OCI-LY1 (cell line): ENCODE data around the gene SPATA13.

Experiments
- H2AFZ ChIP-seq: fragments of 200-600 bp; sonication (generic), shearing (Covaris generic); 2 replicates; pipeline ENCODE4 v1.6.0; 2014; ENCODE audit warnings: antibody characterized with exemption, mild to moderate bottlenecking, low read length
- H3F3A ChIP-seq: fragments of 200-600 bp; sonication (generic), shearing (Covaris generic); 2 replicates; pipeline ENCODE4 v1.6.0; 2014; ENCODE audit warnings: mild to moderate bottlenecking, antibody characterized with exemption, low read length, moderate library complexity; ENCODE audit not compliant: insufficient read depth
- H3K27ac ChIP-seq: fragments of 200-600 bp; sonication (generic); 2 replicates; pipeline ENCODE4 v1.5.1; 2014; ENCODE audit warnings: low read length, mixed run types, mild to moderate bottlenecking, low read depth; ENCODE audit not compliant: poor library complexity, severe bottlenecking
- H3K27me3 ChIP-seq: fragments of 200-600 bp; sonication (generic); 2 replicates; pipeline ENCODE4 v1.6.0; 2014; ENCODE audit warnings: antibody characterized with exemption, mild to moderate bottlenecking, low read length, moderate library complexity; ENCODE audit not compliant: insufficient read depth
- H3K36me3 ChIP-seq: fragments of 200-600 bp; sonication (generic); 2 replicates; pipeline ENCODE4 v1.6.1; 2014; ENCODE audit warnings: mild to moderate bottlenecking, antibody characterized with exemption, low read length, moderate library complexity, mixed read lengths; ENCODE audit not compliant: insufficient read depth
- H3K4me1 ChIP-seq: fragments of 200-600 bp; sonication (generic); 2 replicates; pipeline ENCODE4 v1.5.1; 2014; ENCODE audit warnings: mild to moderate bottlenecking, low read length, moderate library complexity; ENCODE audit not compliant: insufficient read depth, severe bottlenecking
- H3K4me2 ChIP-seq: fragments of 200-600 bp; sonication (generic), shearing (Covaris generic); 2 replicates; pipeline ENCODE4 v1.6.1; 2014; ENCODE audit warnings: low read length
- H3K4me3 ChIP-seq: fragments of 200-600 bp; sonication (generic); 2 replicates; pipeline ENCODE4 v1.5.1; 2014; ENCODE audit warnings: low read length, low read depth, mild to moderate bottlenecking, mixed read lengths; ENCODE audit not compliant: poor library complexity, severe bottlenecking
- H3K79me2 ChIP-seq: fragments of 200-600 bp; shearing (Covaris generic); 2 replicates; pipeline ENCODE4 v1.6.1; 2016; ENCODE audit warnings: mixed run types, low read length, mixed read lengths; ENCODE audit not compliant: insufficient read depth
- H3K9ac ChIP-seq: fragments of 200-600 bp; sonication (generic), shearing (Covaris generic); 2 replicates; pipeline ENCODE4 v1.6.1; 2014; ENCODE audit warnings: mild to moderate bottlenecking, low read length, mixed read lengths
- H3K9me2 ChIP-seq: fragments of 200-600 bp; sonication (generic), shearing (Covaris generic); 2 replicates; pipeline ENCODE4 v1.6.1; 2014; ENCODE audit warnings: low read depth, mild to moderate bottlenecking, low read length, mixed read lengths
- H3K9me3 ChIP-seq: fragments of 200-600 bp; shearing (Covaris generic); 2 replicates; pipeline ENCODE4 v1.6.1; 2014; ENCODE audit warnings: low read length, mixed read lengths
- H4K20me1 ChIP-seq: fragments of 200-600 bp; sonication (generic), shearing (Covaris generic); 2 replicates; pipeline ENCODE4 v1.6.0; 2016; ENCODE audit warnings: mild to moderate bottlenecking, low read length; ENCODE audit not compliant: insufficient read depth
- EZH2 ChIP-seq: fragments of 200-600 bp; sonication (generic), shearing (Covaris generic); IDR thresholded peaks from 2 replicates; pipeline ENCODE4 v1.8.0; 2017; ENCODE audit warnings: borderline replicate concordance, mixed run types, mild to moderate bottlenecking, antibody characterized with exemption, low read length, moderate library complexity, mixed read lengths
- TF ChIP-seq, protein P1 (sequence below): fragments of 200-600 bp; sonication (generic), shearing (Covaris generic); IDR thresholded peaks from 2 replicates; pipeline ENCODE4 v1.5.1; 2017; ENCODE audit warnings: mild to moderate bottlenecking, antibody characterized with exemption, low read length, moderate library complexity, mixed read lengths

Gene SPATA13

DNA sequence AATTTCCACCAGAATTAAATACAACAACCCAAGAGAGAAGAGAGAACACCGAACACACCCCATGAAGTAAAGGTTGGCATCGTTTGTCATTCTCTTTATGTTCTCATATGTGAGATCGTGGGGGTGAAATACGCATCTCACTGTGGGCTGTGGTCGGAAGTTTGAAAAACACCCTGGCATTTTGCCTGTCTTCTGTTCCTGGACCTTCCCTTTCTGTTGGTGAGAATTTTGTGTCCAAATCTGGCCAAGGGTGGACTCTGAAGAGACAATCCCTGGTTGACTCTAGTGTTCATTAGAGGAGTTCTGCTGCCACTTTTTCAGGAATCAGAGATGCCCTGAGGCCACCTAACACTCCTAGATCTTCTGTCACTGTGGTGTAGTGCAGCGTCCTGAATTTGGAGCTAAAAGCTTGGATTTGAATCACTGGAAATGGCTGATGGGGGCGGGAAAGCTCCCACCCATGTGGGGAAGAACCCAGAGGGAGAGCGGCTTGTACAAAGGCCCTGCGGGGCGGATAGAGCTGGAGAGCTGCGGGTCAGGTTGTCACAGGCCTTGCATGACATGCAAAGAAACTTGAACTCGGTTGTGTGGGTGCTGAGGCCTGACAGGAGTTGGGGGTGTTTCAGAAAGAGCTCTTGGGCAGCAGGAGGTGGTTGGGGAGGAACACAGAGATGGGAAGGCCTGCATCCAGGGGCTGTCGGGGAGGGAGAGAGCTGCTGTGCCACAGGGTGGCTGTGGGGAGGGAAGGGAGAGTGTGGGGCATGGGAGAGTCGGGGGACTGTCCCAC, 11.1 kb upstream of the SPATA13 start:
- H3K9me3 ChIP-seq = no peaks in the 10 kb centered on the region
- H3K27ac ChIP-seq = no peak overlapping the region
- H3K4me1 ChIP-seq = no peaks in the 10 kb centered on the region
- no peaks in the 10 kb centered on the region for H4K20me1 ChIP-seq
- H3K9ac ChIP-seq = no peak overlapping the region
- H3K27me3 ChIP-seq = no peaks in the 10 kb centered on the region
- H3K79me2 ChIP-seq = no peaks in the 10 kb centered on the region
- no peaks in the 10 kb centered on the region for H3K36me3 ChIP-seq
- no peak overlapping the region for H3K4me2 ChIP-seq
- H3K9me2 ChIP-seq = no peaks in the 10 kb centered on the region
- H3K4me3 ChIP-seq = no peak overlapping the region
- no peak overlapping the region for H2AFZ ChIP-seq
- H3F3A ChIP-seq = no peaks in the 10 kb centered on the region
- no peak for TF ChIP-seq EZH2
- TF ChIP-seq, protein P1, sequence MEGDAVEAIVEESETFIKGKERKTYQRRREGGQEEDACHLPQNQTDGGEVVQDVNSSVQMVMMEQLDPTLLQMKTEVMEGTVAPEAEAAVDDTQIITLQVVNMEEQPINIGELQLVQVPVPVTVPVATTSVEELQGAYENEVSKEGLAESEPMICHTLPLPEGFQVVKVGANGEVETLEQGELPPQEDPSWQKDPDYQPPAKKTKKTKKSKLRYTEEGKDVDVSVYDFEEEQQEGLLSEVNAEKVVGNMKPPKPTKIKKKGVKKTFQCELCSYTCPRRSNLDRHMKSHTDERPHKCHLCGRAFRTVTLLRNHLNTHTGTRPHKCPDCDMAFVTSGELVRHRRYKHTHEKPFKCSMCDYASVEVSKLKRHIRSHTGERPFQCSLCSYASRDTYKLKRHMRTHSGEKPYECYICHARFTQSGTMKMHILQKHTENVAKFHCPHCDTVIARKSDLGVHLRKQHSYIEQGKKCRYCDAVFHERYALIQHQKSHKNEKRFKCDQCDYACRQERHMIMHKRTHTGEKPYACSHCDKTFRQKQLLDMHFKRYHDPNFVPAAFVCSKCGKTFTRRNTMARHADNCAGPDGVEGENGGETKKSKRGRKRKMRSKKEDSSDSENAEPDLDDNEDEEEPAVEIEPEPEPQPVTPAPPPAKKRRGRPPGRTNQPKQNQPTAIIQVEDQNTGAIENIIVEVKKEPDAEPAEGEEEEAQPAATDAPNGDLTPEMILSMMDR = no peak

DNA sequence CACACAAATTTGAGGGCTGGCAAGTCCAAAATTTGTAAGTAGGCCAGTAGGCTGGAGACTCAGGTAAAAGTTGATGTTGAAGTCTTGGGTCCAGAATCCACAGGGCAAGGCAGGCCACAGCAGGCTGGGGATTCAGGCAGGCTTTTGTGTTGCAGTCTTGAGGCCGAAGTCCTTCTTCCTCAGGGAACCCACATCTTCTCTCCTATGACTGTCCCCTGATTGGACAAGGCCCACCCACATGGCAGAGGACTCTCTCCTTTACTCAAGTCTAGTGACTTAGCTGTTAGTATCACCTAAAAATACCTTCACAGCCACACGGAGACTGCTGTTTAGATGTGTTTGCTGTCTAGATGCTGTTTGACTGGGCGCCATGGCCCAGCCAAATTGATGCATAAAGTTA, 9.9 kb upstream of the SPATA13 start:
- Histone ChIP-seq H3K79me2 (no peaks in the 10 kb centered on the region), H3K9me2 (no peaks in the 10 kb centered on the region), H3K4me3 (no peak overlapping the region), H3F3A (no peaks in the 10 kb centered on the region), H2AFZ (no peak overlapping the region), H4K20me1 (no peaks in the 10 kb centered on the region), H3K27me3 (no peaks in the 10 kb centered on the region), H3K36me3 (no peaks in the 10 kb centered on the region), H3K9ac (no peak overlapping the region), H3K4me2 (no peak overlapping the region), H3K9me3 (no peaks in the 10 kb centered on the region), H3K4me1 (no peaks in the 10 kb centered on the region), H3K27ac (no peak overlapping the region)
- TF ChIP-seq, protein P1 = no peak
- no peak for TF ChIP-seq EZH2

DNA sequence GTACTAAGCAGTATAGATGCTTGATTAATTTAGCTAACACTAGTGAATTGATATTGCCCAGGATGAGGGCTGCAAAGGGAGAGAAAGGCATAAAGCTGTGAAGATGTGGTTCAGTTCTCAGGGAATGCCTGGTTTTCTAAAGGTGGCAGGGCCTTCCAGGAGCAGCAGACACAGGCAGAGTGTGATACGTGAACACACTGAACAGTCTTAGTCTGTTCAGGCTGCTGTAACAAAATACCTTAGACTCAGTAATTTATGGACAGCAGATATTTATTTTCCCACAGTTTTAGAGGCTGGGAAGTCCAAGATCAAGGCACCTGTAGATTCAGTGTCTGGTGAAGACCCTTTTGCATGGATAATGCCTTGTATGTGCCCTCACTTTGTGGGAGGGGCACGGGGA, 8.7 kb upstream of the SPATA13 start:
- Histone ChIP-seq H3K4me2 (no peak overlapping the region), H3K27ac (no peak overlapping the region), H3K79me2 (no peaks in the 10 kb centered on the region), H3K9ac (no peak overlapping the region), H4K20me1 (no peaks in the 10 kb centered on the region), H3K9me2 (no peaks in the 10 kb centered on the region), H3K27me3 (no peaks in the 10 kb centered on the region), H2AFZ (no peak overlapping the region), H3K36me3 (no peaks in the 10 kb centered on the region), H3K4me1 (no peaks in the 10 kb centered on the region), H3K9me3 (no peaks in the 10 kb centered on the region), H3K4me3 (no peak overlapping the region), H3F3A (no peaks in the 10 kb centered on the region)
- no peak for TF ChIP-seq EZH2
- TF ChIP-seq, protein P1 = no peak
